Natural killer cell (primary cell): ENCODE data around the gene CDH18. TPM values are rescaled to one million over a fixed set of nuclear protein-coding genes. Genes with fewer than 3 reads are reported as not detected.

Experiments used
- ATAC-seq, 3 donors: fragments of 150-1000 bp in 2 of 3; fragments of 200-7000 bp in 1 of 3; cut with Tn5 transposase; 1 replicate in 1 of 3; 2 replicates in 2 of 3; pipeline ENCODE4 v1.10.0; 2021; ENCODE audit warnings: mild to moderate bottlenecking in 2 of 3, moderate library complexity in 2 of 3
- DNase-seq, 2 donors: peaks; one replicate each; pipeline versions ENCODE4 v3.0.0 to v3.0.0-alpha.2; 2013 to 2021; ENCODE audit warnings: mixed read lengths in 1 of 2
- H3K27ac ChIP-seq: one replicate; pipeline ENCODE4 v1.5.1; 2013; ENCODE audit warnings: mild to moderate bottlenecking, low read length
- H3K27me3 ChIP-seq: one replicate; pipeline ENCODE4 v1.6.1; 2013; ENCODE audit warnings: low read length; ENCODE audit not compliant: control insufficient read depth, insufficient read depth
- H3K36me3 ChIP-seq: one replicate; pipeline ENCODE4 v1.6.1; 2013; ENCODE audit warnings: low read length; ENCODE audit not compliant: control insufficient read depth, insufficient read depth
- H3K4me1 ChIP-seq: one replicate; pipeline ENCODE4 v1.6.1; 2013; ENCODE audit warnings: low read length; ENCODE audit not compliant: control insufficient read depth, insufficient read depth
- H3K4me3 ChIP-seq: one replicate; pipeline ENCODE4 v1.5.1; 2013; ENCODE audit warnings: low read length
- H3K9me3 ChIP-seq: one replicate; pipeline ENCODE4 v1.6.1; 2013; ENCODE audit warnings: low read length; ENCODE audit not compliant: control insufficient read depth, insufficient read depth
- H3K27ac Mint-ChIP-seq, 2 donors: one replicate each; pipeline ENCODE4 v1.8.0; 2022; ENCODE audit warnings: mild to moderate bottlenecking in 2 of 2, mixed read lengths in 2 of 2, moderate library complexity in 1 of 2
- H3K27me3 Mint-ChIP-seq, 2 donors: one replicate each; pipeline ENCODE4 v1.8.0; 2022; ENCODE audit warnings: low read depth in 2 of 2, mixed read lengths in 2 of 2
- H3K36me3 Mint-ChIP-seq: one replicate; pipeline ENCODE4 v1.8.0; 2022; ENCODE audit warnings: mixed read lengths
- H3K4me1 Mint-ChIP-seq, 2 donors: one replicate each; pipeline ENCODE4 v1.8.0; 2022; ENCODE audit warnings: mixed read lengths in 2 of 2
- H3K4me3 Mint-ChIP-seq: one replicate; pipeline ENCODE4 v1.8.0; 2022; ENCODE audit warnings: mild to moderate bottlenecking, moderate library complexity, mixed read lengths
- H3K9me3 Mint-ChIP-seq, 2 donors: one replicate each; pipeline ENCODE4 v1.8.0; 2022; ENCODE audit warnings: mixed read lengths in 2 of 2
- CTCF ChIP-seq: fragments of 200-600 bp; IDR thresholded peaks from one replicate; pipeline ENCODE4 v1.8.0; 2022; ENCODE audit warnings: antibody characterized with exemption
- WGBS: methylation state at CpG from one replicate; pipeline ENCODE4 v1.1.7; 2013; ENCODE audit warnings: missing lambda C conversion rate; ENCODE audit not compliant: insufficient coverage; 5-methylcytosine and 5-hydroxymethylcytosine counted together
- intact Hi-C: fragments of 100-400 bp; cut with micrococcal nuclease; formaldehyde crosslinking; loops from one replicate; pipeline ENCODE4 v1.14.2; 2022
- total RNA-seq, 4 donors: library from RNA; stranded (reverse); fragments of 120-200 nt in 1 of 4; gene quantifications; one replicate each; pipeline versions ENCODE4 v1.2.3 to v1.2.4, GENCODE V29; 2013 to 2022

The CDH18 gene
- total RNA-seq, 3 donors from 2014 or later (not counting 1 experiment from before 2014, with no cell fraction given): not detected

- H3K27ac ChIP-seq: no peak overlapping the region
- WGBS: 72% methylated on average over 3 of the region's 3 CpGs
- no peaks in the 10 kb centered on the region for H3K36me3 ChIP-seq
- no peaks in the 10 kb centered on the region for H3K27me3 ChIP-seq
- intact Hi-C loops: no loop called here
- ATAC-seq (no peak), DNase-seq (no peak)
- no peak overlapping the region for H3K27ac Mint-ChIP-seq
- no peak for TF ChIP-seq CTCF
- no peak overlapping the region for H3K4me3 ChIP-seq
- peaks cover 6% of the 10 kb centered on the region for H3K9me3 ChIP-seq
- no peaks in the 10 kb centered on the region for H3K4me1 Mint-ChIP-seq
- no peaks in the 10 kb centered on the region for H3K36me3 Mint-ChIP-seq
- H3K27me3 Mint-ChIP-seq: no peaks in the 10 kb centered on the region
- peaks cover 15 to 16% of the 10 kb centered on the region in 2 donors for H3K9me3 Mint-ChIP-seq
- H3K4me3 Mint-ChIP-seq: no peak overlapping the region
- H3K4me1 ChIP-seq: no peaks in the 10 kb centered on the region
Observed at GRCh38 chr5:19927919-19928318, 60.1 kb downstream of the CDH18 start.

- Histone ChIP-seq H3K9me3 (peaks cover 6% of the 10 kb centered on the region), H3K36me3 (no peaks in the 10 kb centered on the region), H3K4me3 (no peak overlapping the region), H3K4me1 (no peaks in the 10 kb centered on the region), H3K27me3 (no peaks in the 10 kb centered on the region), H3K27ac (no peak overlapping the region)
- H3K9me3 Mint-ChIP-seq: peaks cover 11 to 12% of the 10 kb centered on the region in 2 donors
- TF ChIP-seq CTCF: no peak
- intact Hi-C loops: no loop called here
- H3K27me3 Mint-ChIP-seq: no peaks in the 10 kb centered on the region
- no peaks in the 10 kb centered on the region for H3K36me3 Mint-ChIP-seq
- H3K27ac Mint-ChIP-seq: no peak overlapping the region
- no peaks in the 10 kb centered on the region for H3K4me1 Mint-ChIP-seq
- H3K4me3 Mint-ChIP-seq: no peak overlapping the region
- no peak for ATAC-seq
- no peak for DNase-seq
- 78% methylated on average over 1 of the region's 2 CpGs for WGBS
Observed at GRCh38 chr5:19927170-19927569, 60.8 kb downstream of the CDH18 start.

- Histone ChIP-seq H3K4me1 (no peaks in the 10 kb centered on the region), H3K27ac (no peak overlapping the region), H3K4me3 (no peak overlapping the region), H3K9me3 (peaks cover 6% of the 10 kb centered on the region), H3K36me3 (no peaks in the 10 kb centered on the region), H3K27me3 (no peaks in the 10 kb centered on the region)
- Mint-ChIP-seq H3K27ac (no peak overlapping the region), H3K27me3 (no peaks in the 10 kb centered on the region), H3K9me3 (peaks cover 0 to 4% of the 10 kb centered on the region in 2 donors), H3K4me3 (no peak overlapping the region), H3K4me1 (no peaks in the 10 kb centered on the region), H3K36me3 (no peaks in the 10 kb centered on the region)
- TF ChIP-seq CTCF: no peak
- no peak for DNase-seq
- intact Hi-C loops: no loop called here
- WGBS: 92% methylated on average over 2 of the region's 3 CpGs
- ATAC-seq: no peak
Observed at GRCh38 chr5:19923742-19924141, 64.3 kb downstream of the CDH18 start.

GRCh38 chr5:19920761-19921160 is 67.2 kb downstream of the CDH18 start:
- no peaks in the 10 kb centered on the region for H3K27me3 ChIP-seq
- 100% methylated on average over 1 of the region's 4 CpGs for WGBS
- Mint-ChIP-seq H3K4me3 (no peak overlapping the region), H3K4me1 (no peaks in the 10 kb centered on the region), H3K9me3 (peaks cover 9 to 13% of the 10 kb centered on the region in 2 donors), H3K27me3 (no peaks in the 10 kb centered on the region), H3K27ac (no peak overlapping the region), H3K36me3 (peaks cover 8% of the 10 kb centered on the region)
- no peak for ATAC-seq
- H3K9me3 ChIP-seq: peaks cover 3% of the 10 kb centered on the region
- no peak overlapping the region for H3K27ac ChIP-seq
- no peak for DNase-seq
- no peaks in the 10 kb centered on the region for H3K36me3 ChIP-seq
- H3K4me1 ChIP-seq: no peaks in the 10 kb centered on the region
- H3K4me3 ChIP-seq: no peak overlapping the region
- TF ChIP-seq CTCF: no peak
- intact Hi-C loops: no loop called here
